PC-9 (cell line): ENCODE results near the gene TTBK2.

ENCODE experiments used
- EZH2 ChIP-seq: fragments of 200-600 bp; sonication (generic); IDR thresholded peaks from 2 replicates; pipeline ENCODE4 v1.8.0; 2017; ENCODE audit warnings: antibody characterized with exemption, low read depth
- TF ChIP-seq, protein P1 (sequence below): fragments of 200-600 bp; sonication (generic); conservative IDR thresholded peaks from 2 replicates; pipeline ENCODE4 v1.6.1; 2017; ENCODE audit warnings: mixed run types, antibody characterized with exemption, mild to moderate bottlenecking, moderate library complexity

DNA sequence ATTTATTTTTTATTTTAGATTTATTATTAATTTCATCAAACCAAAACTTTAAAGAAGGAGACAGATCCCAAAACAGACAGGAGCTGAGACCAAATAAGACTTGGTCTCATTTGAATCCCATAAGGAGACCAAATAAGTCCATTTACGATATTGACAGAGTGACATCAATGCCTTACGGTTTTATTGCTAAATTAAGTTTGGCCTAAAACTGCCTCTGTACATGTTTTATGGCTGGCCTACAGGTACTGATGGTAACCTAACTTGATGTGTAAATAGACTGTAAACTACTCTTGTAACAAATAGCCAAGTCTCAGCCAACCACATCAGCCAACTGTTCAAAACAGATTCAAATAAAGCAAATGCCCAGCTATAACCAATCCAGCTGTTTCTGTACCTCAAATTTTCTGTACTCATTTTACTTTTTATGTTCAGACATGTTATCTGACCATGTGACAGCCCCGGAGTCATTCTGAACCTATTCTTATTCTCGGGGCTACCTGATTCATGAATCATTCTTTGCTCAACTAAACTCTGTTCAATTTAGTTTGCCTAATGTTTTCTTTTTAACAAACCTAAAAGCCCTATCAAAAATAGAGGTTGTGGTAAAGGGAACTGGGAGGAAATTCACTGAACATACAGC, 94.2 kb downstream of the TTBK2 start:
- TF ChIP-seq, protein P1, sequence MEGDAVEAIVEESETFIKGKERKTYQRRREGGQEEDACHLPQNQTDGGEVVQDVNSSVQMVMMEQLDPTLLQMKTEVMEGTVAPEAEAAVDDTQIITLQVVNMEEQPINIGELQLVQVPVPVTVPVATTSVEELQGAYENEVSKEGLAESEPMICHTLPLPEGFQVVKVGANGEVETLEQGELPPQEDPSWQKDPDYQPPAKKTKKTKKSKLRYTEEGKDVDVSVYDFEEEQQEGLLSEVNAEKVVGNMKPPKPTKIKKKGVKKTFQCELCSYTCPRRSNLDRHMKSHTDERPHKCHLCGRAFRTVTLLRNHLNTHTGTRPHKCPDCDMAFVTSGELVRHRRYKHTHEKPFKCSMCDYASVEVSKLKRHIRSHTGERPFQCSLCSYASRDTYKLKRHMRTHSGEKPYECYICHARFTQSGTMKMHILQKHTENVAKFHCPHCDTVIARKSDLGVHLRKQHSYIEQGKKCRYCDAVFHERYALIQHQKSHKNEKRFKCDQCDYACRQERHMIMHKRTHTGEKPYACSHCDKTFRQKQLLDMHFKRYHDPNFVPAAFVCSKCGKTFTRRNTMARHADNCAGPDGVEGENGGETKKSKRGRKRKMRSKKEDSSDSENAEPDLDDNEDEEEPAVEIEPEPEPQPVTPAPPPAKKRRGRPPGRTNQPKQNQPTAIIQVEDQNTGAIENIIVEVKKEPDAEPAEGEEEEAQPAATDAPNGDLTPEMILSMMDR = no peak
- TF ChIP-seq EZH2 = no peak
